GM21619 (cell line): ENCODE results near the gene ITGAD.

ENCODE experiments used
- ATAC-seq: cut with Tn5 transposase; IDR thresholded peaks from one replicate; pipeline ENCODE4 v1.9.1; 2021; ENCODE audit not compliant: unreplicated experiment

The ITGAD gene

DNA sequence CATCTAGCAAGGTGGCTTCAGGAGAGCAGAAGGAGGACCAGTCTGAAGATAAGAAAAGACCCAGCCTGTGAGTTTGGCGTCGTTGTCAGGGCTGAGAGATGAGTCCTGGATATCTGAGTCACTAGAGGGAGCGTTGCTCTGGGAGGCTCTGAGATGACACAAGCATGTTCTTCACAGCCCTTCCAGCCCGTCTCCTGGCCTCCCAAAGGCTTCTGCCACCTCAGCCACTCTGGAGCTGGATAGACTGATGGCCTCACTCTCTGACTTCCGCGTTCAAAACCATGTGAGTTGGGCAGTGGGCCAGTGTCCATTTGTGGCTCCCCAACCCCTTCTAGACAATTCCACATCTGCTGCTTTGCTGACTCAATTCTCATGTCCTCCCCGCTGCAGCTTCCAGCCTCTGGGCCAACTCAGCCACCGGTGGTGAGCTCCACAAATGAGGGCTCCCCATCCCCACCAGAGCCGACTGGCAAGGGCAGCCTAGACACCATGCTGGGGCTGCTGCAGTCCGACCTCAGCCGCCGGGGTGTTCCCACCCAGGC is 81.1 kb downstream of the ITGAD start:
- ATAC-seq = no peak

DNA sequence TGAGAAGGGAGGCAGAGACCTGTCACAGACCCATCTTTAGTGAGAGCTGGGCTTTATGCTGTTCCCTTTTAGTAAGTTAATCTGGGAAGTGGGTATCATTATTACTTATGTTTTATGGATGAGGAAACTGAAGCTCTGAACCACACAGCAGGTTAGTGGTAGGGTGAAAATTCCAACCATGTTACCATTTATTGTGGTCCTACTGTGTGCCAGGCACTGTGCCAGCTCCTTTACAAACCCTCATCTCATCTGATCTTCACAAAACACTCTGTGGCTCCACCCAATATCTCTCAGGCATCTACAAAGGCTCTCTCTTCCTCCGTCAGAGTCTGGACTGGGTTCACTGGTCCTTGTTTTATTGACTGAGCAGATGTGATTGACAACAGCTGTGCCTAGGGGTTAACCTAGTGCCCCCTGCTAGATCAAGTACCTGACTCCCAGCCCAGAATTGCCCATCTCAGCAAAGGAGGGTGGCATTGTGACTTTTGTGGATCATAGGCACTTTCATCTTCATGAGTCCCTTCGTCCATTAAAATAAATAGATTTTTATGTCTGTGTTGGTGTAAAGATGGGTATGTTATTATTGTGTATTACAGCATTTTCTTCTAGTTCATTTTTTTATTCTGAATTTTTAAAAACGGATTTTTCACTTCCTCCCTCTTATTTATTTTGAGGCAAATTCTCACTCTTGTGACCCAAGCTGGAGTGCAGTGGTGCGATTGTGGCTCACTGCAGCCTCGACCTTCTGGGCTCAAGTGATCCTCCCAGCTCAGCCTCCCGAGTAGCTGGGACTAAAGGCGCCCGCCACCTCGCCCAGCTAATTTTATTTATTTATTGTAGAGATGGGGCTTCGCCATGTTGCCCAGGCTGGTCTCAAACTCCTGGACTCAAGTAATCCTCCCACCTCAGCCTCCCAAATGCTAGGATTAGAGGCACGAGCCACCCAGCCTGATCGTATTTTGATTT is 81.9 kb downstream of the ITGAD start:
- no peak for ATAC-seq

DNA sequence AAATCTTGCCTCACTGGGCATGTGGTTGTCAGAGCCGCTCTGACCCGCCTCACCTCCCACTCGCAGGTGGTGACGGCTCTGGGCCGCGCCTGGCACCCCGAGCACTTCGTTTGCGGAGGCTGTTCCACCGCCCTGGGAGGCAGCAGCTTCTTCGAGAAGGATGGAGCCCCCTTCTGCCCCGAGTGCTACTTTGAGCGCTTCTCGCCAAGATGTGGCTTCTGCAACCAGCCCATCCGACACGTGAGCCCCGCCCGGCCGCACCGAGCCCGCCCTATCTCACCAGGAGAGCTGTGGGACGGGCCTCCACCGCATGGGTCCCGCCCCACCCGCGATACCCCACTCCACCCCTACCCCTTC is 82.8 kb downstream of the ITGAD start:
- no peak for ATAC-seq
